BJ (cell line): ENCODE data around the gene PPP1R11. TPM values are rescaled to one million over a fixed set of nuclear protein-coding genes. Genes with fewer than 3 reads are reported as not detected.

Experiments used
- CTCF ChIA-PET: fragments of 350-600 bp; formaldehyde crosslinking; extraction: SDS; loops from one replicate; lab custom pipeline; 2021; ENCODE audit warnings: antibody characterized with exemption, inconsistent platforms; lab: Yijun Ruan, JAX
- POLR2A ChIA-PET: fragments of 300-600 bp; sonication (Branson Sonifier 250); formaldehyde crosslinking; extraction: SDS; loops from one replicate; lab custom pipeline; 2021; ENCODE audit warnings: antibody characterized with exemption; lab: Charles Lee
- DNase-seq: peaks from one replicate; pipeline ENCODE4 v3.0.0-alpha.2; 2011; ENCODE audit warnings: low read depth
- H3K27me3 ChIP-seq: 2 replicates; pipeline ENCODE4 v1.6.0; 2011; ENCODE audit warnings: low read length; ENCODE audit not compliant: control insufficient read depth, insufficient read depth
- H3K36me3 ChIP-seq: 2 replicates; pipeline ENCODE4 v1.5.1; 2011; ENCODE audit warnings: low read length; ENCODE audit not compliant: control insufficient read depth, insufficient read depth
- H3K4me3 ChIP-seq: 2 replicates; pipeline ENCODE4 v1.5.1; 2011; ENCODE audit warnings: low read depth, mild to moderate bottlenecking, control low read depth, low read length
- CTCF ChIP-seq: IDR thresholded peaks from 2 replicates; pipeline ENCODE4 v1.5.1; 2011; ENCODE audit warnings: low read depth, mild to moderate bottlenecking, control low read depth, inconsistent platforms, low read length, moderate library complexity; ENCODE audit not compliant: insufficient read depth
- polyA plus RNA-seq: library from polyadenylated mRNA; depleted of rRNA; stranded (reverse); fragments of >200 nt; gene quantifications from 2 replicates; pipeline ENCODE4 v1.2.3, GENCODE V29; 2011

PPP1R11 gene
- polyA plus RNA-seq, 1 experiment, result 56.4 TPM

- TF ChIP-seq CTCF, result no peak
- ChIA-PET CTCF (no interaction called here), POLR2A (no interaction called here)
- peaks cover 46% of the 10 kb centered on the region for H3K27me3 ChIP-seq
- no peak overlapping the region for H3K4me3 ChIP-seq
- H3K36me3 ChIP-seq, result no peaks in the 10 kb centered on the region
- no peak for DNase-seq
These were observed 10.2 kb downstream of the PPP1R11 start for GRCh38 chr6:30077218-30077617.

- TF ChIP-seq CTCF, result no peak
- ChIA-PET POLR2A (no interaction called here), CTCF (interaction anchor here (0.8 to 1.3 kb wide), 4 partner anchors 14 to 44 kb away, joined by 3 to 5 read pairs (median 4); no protein-coding TSS in a partner anchor)
- H3K36me3 ChIP-seq, result no peaks in the 10 kb centered on the region
- H3K4me3 ChIP-seq, result no peak overlapping the region
- peaks cover 2% of the 10 kb centered on the region; the same call in 1 of the 2 replicates for H3K27me3 ChIP-seq
- no peak for DNase-seq
These were observed 20.9 kb downstream of the PPP1R11 start for GRCh38 chr6:30087876-30088275.

GRCh38 chr6:30091577-30092381, 24.8 kb downstream of the PPP1R11 start:
- H3K27me3 ChIP-seq, result peaks cover 9% of the 10 kb centered on the region
- no peaks in the 10 kb centered on the region for H3K36me3 ChIP-seq
- CTCF ChIA-PET, result interaction anchor here (0.7 to 3.6 kb wide), 2 partner anchors 11 kb away, joined by 3 to 21 read pairs; no protein-coding TSS in a partner anchor
- DNase-seq, result peak; percentile 39
- POLR2A ChIA-PET, result no interaction called here
- H3K4me3 ChIP-seq, result no peak overlapping the region
- no peak for TF ChIP-seq CTCF

GRCh38 chr6:30092852-30093543, 26.0 kb downstream of the PPP1R11 start:
- no peak for TF ChIP-seq CTCF
- DNase-seq, result no peak
- Histone ChIP-seq H3K27me3 (peaks cover 10% of the 10 kb centered on the region), H3K4me3 (no peak overlapping the region), H3K36me3 (no peaks in the 10 kb centered on the region)
- CTCF ChIA-PET, result interaction anchor here (0.9 to 3.6 kb wide), 2 partner anchors 10 to 20 kb away, joined by 3 to 21 read pairs; no protein-coding TSS in a partner anchor
- POLR2A ChIA-PET, result no interaction called here
